BJ (cell line): ENCODE results near the gene IL1RAPL1. TPM values are rescaled to one million over a fixed set of nuclear protein-coding genes. Genes with fewer than 3 reads are reported as not detected.

Experiments
- CTCF ChIA-PET: fragments of 350-600 bp; formaldehyde crosslinking; extraction: SDS; loops from one replicate; lab custom pipeline; 2021; ENCODE audit warnings: antibody characterized with exemption, inconsistent platforms; lab: Yijun Ruan, JAX
- POLR2A ChIA-PET: fragments of 300-600 bp; sonication (Branson Sonifier 250); formaldehyde crosslinking; extraction: SDS; loops from one replicate; lab custom pipeline; 2021; ENCODE audit warnings: antibody characterized with exemption; lab: Charles Lee
- DNase-seq: peaks from one replicate; pipeline ENCODE4 v3.0.0-alpha.2; 2011; ENCODE audit warnings: low read depth
- H3K27me3 ChIP-seq: 2 replicates; pipeline ENCODE4 v1.6.0; 2011; ENCODE audit warnings: low read length; ENCODE audit not compliant: control insufficient read depth, insufficient read depth
- H3K36me3 ChIP-seq: 2 replicates; pipeline ENCODE4 v1.5.1; 2011; ENCODE audit warnings: low read length; ENCODE audit not compliant: control insufficient read depth, insufficient read depth
- H3K4me3 ChIP-seq: 2 replicates; pipeline ENCODE4 v1.5.1; 2011; ENCODE audit warnings: low read depth, mild to moderate bottlenecking, control low read depth, low read length
- polyA plus RNA-seq: library from polyadenylated mRNA; depleted of rRNA; stranded (reverse); fragments of >200 nt; gene quantifications from 2 replicates; pipeline ENCODE4 v1.2.3, GENCODE V29; 2011
- TF ChIP-seq, protein P1 (sequence below): IDR thresholded peaks from 2 replicates; pipeline ENCODE4 v1.5.1; 2011; ENCODE audit warnings: low read depth, mild to moderate bottlenecking, control low read depth, inconsistent platforms, low read length, moderate library complexity; ENCODE audit not compliant: insufficient read depth

Gene IL1RAPL1
- polyA plus RNA-seq, 1 experiment, result 0.02 TPM

DNA sequence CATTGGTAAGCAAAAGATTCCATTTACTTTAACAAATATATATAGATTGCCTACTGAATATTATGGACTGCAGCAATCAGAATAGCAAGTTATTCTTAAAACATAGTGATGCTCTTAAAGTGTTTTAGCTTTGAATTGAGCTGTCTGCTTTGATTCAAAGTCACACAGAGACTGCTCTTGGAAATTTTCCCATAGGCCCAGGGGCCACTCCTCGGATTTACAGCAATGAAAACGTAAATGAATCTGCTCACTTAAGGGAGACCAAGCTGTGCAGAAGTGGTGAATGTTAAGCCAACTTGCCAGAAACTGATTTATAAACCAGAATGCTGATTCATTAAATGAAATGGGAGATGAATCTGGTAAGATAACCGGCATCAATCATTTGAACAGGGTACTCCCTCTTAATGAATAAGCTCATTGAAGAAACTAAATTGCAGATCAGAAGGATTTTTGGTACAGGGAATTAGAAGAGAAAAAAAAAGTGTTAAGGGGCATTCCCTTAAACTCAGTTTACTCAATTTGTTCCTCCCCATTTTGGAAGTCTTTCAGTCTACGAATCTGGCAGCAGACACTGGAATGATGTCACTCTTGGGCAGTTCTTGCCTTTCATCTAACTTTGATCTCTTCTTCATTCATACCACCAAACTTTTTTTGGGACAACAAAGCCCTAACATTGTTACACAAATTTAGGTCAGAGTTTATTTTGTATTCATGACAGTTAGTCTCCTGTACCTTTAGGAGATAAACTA is 1264.8 kb downstream of the IL1RAPL1 start:
- DNase-seq, result no peak
- Histone ChIP-seq H3K4me3 (no peak overlapping the region), H3K36me3 (no peaks in the 10 kb centered on the region), H3K27me3 (no peaks in the 10 kb centered on the region)
- POLR2A ChIA-PET, result no interaction called here
- TF ChIP-seq, protein P1, sequence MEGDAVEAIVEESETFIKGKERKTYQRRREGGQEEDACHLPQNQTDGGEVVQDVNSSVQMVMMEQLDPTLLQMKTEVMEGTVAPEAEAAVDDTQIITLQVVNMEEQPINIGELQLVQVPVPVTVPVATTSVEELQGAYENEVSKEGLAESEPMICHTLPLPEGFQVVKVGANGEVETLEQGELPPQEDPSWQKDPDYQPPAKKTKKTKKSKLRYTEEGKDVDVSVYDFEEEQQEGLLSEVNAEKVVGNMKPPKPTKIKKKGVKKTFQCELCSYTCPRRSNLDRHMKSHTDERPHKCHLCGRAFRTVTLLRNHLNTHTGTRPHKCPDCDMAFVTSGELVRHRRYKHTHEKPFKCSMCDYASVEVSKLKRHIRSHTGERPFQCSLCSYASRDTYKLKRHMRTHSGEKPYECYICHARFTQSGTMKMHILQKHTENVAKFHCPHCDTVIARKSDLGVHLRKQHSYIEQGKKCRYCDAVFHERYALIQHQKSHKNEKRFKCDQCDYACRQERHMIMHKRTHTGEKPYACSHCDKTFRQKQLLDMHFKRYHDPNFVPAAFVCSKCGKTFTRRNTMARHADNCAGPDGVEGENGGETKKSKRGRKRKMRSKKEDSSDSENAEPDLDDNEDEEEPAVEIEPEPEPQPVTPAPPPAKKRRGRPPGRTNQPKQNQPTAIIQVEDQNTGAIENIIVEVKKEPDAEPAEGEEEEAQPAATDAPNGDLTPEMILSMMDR, result no peak
- CTCF ChIA-PET, result interaction anchor here (0.7 kb wide), 1 partner anchor 44 kb away, joined by 3 read pairs; no protein-coding TSS in a partner anchor

DNA sequence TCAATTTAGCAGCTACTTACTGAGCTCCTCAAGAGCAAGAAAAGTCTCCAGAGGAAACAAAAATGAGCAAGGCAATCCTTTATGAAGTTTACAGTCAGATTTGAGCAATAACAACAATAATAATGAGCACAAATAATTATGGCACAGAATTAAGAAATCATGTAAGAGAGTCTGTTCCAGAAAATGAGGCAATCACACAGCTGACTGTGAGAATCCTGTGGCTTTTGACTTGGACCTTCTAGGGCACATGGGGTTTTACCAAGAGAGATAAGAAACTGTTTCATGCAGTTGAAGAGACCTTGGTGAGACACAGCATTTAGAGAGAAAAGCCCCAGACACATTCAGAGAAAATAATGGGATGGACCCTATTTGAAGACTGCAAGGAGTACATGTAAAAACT is 1265.5 kb downstream of the IL1RAPL1 start:
- Histone ChIP-seq H3K27me3 (no peaks in the 10 kb centered on the region), H3K4me3 (no peak overlapping the region), H3K36me3 (no peaks in the 10 kb centered on the region)
- CTCF ChIA-PET, result interaction anchor here (0.7 kb wide), 1 partner anchor 43 kb away, joined by 3 read pairs; no protein-coding TSS in a partner anchor
- DNase-seq, result no peak
- POLR2A ChIA-PET, result no interaction called here
- TF ChIP-seq, protein P1, result no peak

DNA sequence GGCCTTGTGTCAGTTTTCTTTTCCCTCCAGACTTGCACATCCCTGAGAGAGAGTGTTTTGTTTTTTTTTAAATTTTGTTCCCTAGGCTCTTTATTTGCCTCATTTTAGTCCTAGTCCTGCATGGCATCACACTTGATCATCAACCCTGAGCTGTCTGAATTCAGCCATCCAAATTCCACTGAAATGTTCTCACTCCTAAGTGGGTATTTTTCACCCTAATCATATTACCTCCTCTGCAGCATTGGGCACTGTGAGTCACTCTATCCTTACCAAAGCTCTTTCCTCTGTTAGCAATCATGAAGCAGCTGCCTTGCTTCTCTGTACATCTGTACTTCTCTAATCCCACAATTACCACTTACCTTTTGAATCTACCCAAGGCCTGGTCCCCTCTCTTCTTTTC is 1271.5 kb downstream of the IL1RAPL1 start:
- ChIA-PET POLR2A (no interaction called here), CTCF (no interaction called here)
- TF ChIP-seq, protein P1, result no peak
- Histone ChIP-seq H3K36me3 (no peaks in the 10 kb centered on the region), H3K4me3 (no peak overlapping the region), H3K27me3 (no peaks in the 10 kb centered on the region)
- peak; percentile 6 for DNase-seq

DNA sequence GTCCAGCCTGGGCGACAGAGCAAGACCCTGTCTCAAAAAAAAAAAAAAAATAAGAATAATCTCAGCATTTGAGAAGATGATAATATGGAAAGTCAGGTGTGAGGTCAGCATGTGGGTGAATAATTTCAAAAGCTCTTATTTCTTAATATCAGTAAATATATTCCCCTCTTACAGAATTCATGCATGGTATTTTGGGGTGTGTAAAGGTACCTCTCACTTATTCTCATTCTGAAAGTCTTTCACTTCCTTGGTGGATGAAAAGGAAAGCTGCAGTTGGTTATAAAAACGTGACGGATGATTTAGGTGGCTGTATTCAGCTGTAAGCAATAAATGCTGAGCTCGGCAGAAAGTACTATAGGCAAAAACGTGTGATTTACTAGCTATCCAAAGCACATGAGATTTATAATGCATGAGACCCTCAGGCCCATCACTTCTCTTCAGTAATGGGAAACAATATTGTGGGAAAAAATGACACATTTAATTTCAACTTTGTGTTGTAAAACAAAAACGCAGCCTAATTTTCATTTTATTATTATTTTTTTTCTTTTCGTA is 1275.0 kb downstream of the IL1RAPL1 start:
- no peak for DNase-seq
- CTCF ChIA-PET, result no interaction called here

DNA sequence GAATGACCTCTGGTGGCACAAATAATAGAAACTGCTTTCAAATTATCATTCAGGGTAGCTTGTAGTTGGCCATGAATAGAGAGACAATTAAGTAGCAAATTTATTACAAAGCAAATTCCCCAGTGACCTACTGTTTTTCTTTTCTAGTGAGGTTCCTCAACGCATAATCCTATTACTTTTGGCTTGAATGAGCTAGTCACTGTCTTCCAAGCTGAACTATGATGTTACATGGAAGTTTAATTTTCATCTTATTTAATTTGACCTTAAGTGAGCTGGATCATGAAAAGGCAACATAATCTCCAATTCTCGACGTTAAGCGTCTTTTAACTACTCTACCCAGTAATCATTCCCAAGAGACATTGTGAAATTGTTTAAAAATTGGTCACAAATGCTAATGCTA is 1280.7 kb downstream of the IL1RAPL1 start:
- DNase-seq, result no peak
- TF ChIP-seq, protein P1, result no peak
- H3K4me3 ChIP-seq, result no peak overlapping the region
- ChIA-PET POLR2A (no interaction called here), CTCF (no interaction called here)
- H3K27me3 ChIP-seq, result no peaks in the 10 kb centered on the region
- H3K36me3 ChIP-seq, result no peaks in the 10 kb centered on the region

More for the DNA sequence above, 1275.0 kb downstream of the IL1RAPL1 start:
- Histone ChIP-seq H3K4me3 (no peak overlapping the region), H3K27me3 (no peaks in the 10 kb centered on the region), H3K36me3 (no peaks in the 10 kb centered on the region)
- TF ChIP-seq, protein P1, result no peak
- POLR2A ChIA-PET, result no interaction called here
